ENCODE results near the gene EIF2B4.

DNA sequence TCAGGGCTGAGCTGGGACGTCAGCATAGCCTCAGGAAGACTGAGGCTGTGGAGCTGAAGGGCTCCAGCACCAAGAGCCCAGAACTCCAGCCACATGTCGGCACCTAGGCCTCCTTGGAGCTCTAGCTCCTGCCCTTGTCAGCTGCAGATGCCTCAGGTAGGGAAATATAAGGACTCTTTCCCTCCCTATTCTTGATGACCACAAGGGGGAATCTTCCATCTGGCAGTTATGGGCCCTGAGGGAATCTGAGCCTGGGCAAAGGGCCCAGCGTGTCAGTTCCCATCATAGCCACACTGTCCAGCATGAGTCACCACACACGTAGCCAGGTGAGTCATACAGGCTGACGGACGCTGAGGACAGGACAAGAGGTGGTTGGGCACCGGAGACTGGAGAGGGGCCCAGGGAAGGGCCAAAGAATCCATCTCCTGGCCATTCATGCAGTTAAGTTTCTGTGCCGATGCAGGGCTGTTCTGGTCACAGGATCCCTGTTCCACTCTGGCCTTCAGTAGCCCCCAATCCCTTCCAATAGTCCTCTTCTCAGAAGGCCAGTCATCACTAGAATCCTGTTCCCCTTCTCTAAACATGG, 49.1 kb downstream of the EIF2B4 start:
- no peak for TF ChIP-seq TAF1 (IDR thresholded peaks at IDR 0.05; ENCODE audit: borderline replicate concordance, low read depth, low read length)
- no peak for TF ChIP-seq POLR2A (IDR thresholded peaks at IDR 0.05; ENCODE audit: low read depth, low read length)
- TF ChIP-seq POLR2AphosphoS5 (IDR thresholded peaks at IDR 0.05; ENCODE audit: low read depth, low read length) = no peak

Measured in GM12892 (cell line).